Eye (tissue), 1 donor: ENCODE measurements around the gene PRMT3.
"Not testable (repeated sequence)": the region's sequence is repeated elsewhere in the genome, so short reads cannot be mapped to it uniquely, and the experiment has no call there.

Experiments
- DNase-seq: peaks from one replicate; pipeline ENCODE4 v3.0.0-alpha.2; 2015

The PRMT3 gene

GRCh38 chr11:20518323-20518834, 130.9 kb downstream of the PRMT3 start:
- DNase-seq: no peak

- no peak for DNase-seq
These were observed 135.0 kb downstream of the PRMT3 start for GRCh38 chr11:20522536-20522935.

GRCh38 chr11:20529757-20530156, 142.2 kb downstream of the PRMT3 start:
- DNase-seq: no peak

- DNase-seq: no peak
These were observed 143.6 kb downstream of the PRMT3 start for GRCh38 chr11:20530942-20531703.

- DNase-seq: no peak
These were observed 147.9 kb downstream of the PRMT3 start for GRCh38 chr11:20535271-20535881.

- no peak for DNase-seq
These were observed 148.8 kb downstream of the PRMT3 start for GRCh38 chr11:20536365-20536764.

- DNase-seq: no peak
These were observed 149.3 kb downstream of the PRMT3 start for GRCh38 chr11:20536784-20537183.

GRCh38 chr11:20541503-20541902, 154.0 kb downstream of the PRMT3 start:
- no peak for DNase-seq

- DNase-seq: no peak
These were observed 157.2 kb downstream of the PRMT3 start for GRCh38 chr11:20544603-20545237.

- no peak for DNase-seq
These were observed 159.9 kb downstream of the PRMT3 start for GRCh38 chr11:20547411-20547810.

- DNase-seq: no peak
These were observed 163.6 kb downstream of the PRMT3 start for GRCh38 chr11:20551096-20551495.

GRCh38 chr11:20555783-20556182, 168.3 kb downstream of the PRMT3 start:
- DNase-seq: no peak

GRCh38 chr11:20556396-20556795, 168.9 kb downstream of the PRMT3 start:
- not testable (repeated sequence) for DNase-seq

- no peak for DNase-seq
These were observed 171.2 kb downstream of the PRMT3 start for GRCh38 chr11:20558741-20559140.
